Esophagus muscularis mucosa (tissue), 3 donors: Measurements from ENCODE around the gene CREB3.

ENCODE experiments used
- POLR2A ChIP-seq: fragments of 450-650 bp; IDR thresholded peaks from one replicate; pipeline ENCODE4 v1.6.1; 2017; ENCODE audit warnings: antibody characterized with exemption, moderate library complexity, mild to moderate bottlenecking, low read depth
- TF ChIP-seq, protein P1 (sequence below), 3 experiments: fragments of 200-600 bp in 2 of 3; fragments of 450-650 bp in 1 of 3; sonication (generic) in 2 of 3; IDR thresholded peaks; one replicate each; pipeline ENCODE4 v1.5.1; 2017 to 2019; ENCODE audit warnings: antibody characterized with exemption in 3 of 3, mild to moderate bottlenecking in 2 of 3, moderate library complexity in 1 of 3

DNA sequence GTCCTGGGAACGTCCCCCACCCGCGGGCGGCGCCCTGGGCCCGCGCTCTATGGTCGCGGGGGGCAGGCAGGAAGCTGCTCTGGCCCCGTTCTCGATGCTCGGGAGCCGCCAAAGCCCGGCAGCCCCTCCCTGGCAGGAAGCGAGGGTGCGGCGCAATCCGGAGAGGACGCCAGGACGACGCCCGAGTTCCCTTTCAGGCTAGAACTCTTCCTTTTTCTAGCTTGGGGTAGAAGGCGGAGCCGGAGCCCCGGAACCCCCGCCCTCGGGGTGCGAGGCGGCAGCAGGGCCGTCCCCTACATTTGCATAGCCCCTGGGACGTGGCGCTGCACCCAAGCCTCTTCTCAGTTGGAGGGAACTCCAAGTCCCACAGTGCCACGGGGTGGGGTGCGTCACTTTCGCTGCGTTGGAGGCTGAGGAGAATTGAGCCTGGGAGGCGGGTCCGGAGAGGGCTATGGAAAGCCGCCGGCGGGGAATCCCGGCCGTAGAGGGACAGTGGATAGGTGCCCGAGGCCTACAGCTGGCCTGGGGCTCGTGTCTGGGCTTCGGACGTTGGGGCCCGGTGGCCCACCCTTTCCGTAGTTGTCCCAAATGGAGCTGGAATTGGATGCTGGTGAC lies at the start of gene CREB3, which contains the start of gene TLN1:
- TF ChIP-seq, protein P1, sequence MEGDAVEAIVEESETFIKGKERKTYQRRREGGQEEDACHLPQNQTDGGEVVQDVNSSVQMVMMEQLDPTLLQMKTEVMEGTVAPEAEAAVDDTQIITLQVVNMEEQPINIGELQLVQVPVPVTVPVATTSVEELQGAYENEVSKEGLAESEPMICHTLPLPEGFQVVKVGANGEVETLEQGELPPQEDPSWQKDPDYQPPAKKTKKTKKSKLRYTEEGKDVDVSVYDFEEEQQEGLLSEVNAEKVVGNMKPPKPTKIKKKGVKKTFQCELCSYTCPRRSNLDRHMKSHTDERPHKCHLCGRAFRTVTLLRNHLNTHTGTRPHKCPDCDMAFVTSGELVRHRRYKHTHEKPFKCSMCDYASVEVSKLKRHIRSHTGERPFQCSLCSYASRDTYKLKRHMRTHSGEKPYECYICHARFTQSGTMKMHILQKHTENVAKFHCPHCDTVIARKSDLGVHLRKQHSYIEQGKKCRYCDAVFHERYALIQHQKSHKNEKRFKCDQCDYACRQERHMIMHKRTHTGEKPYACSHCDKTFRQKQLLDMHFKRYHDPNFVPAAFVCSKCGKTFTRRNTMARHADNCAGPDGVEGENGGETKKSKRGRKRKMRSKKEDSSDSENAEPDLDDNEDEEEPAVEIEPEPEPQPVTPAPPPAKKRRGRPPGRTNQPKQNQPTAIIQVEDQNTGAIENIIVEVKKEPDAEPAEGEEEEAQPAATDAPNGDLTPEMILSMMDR (IDR thresholded peaks at IDR 0.05), result peak in 1 of 3 experiments; percentile 7
- peak; percentile 53 for TF ChIP-seq POLR2A
